22Rv1 (cell line): Measurements from ENCODE around the gene UBE2C.
"Not testable (repeated sequence)": the region's sequence is repeated elsewhere in the genome, so short reads cannot be mapped to it uniquely, and the experiment has no call there.

Experiments used
- H3K27ac ChIP-seq: fragments of 450-650 bp; 2 replicates; pipeline ENCODE4 v1.5.1; 2017
- ZFX ChIP-seq: fragments of 450-650 bp; IDR thresholded peaks from 2 replicates; pipeline ENCODE4 v1.6.1; 2017; ENCODE audit warnings: antibody characterized with exemption, borderline replicate concordance
- TF ChIP-seq, protein P1 (sequence below): fragments of 450-650 bp; IDR thresholded peaks from 2 replicates; pipeline ENCODE4 v1.5.1; 2017; ENCODE audit warnings: mild to moderate bottlenecking

Gene UBE2C

DNA sequence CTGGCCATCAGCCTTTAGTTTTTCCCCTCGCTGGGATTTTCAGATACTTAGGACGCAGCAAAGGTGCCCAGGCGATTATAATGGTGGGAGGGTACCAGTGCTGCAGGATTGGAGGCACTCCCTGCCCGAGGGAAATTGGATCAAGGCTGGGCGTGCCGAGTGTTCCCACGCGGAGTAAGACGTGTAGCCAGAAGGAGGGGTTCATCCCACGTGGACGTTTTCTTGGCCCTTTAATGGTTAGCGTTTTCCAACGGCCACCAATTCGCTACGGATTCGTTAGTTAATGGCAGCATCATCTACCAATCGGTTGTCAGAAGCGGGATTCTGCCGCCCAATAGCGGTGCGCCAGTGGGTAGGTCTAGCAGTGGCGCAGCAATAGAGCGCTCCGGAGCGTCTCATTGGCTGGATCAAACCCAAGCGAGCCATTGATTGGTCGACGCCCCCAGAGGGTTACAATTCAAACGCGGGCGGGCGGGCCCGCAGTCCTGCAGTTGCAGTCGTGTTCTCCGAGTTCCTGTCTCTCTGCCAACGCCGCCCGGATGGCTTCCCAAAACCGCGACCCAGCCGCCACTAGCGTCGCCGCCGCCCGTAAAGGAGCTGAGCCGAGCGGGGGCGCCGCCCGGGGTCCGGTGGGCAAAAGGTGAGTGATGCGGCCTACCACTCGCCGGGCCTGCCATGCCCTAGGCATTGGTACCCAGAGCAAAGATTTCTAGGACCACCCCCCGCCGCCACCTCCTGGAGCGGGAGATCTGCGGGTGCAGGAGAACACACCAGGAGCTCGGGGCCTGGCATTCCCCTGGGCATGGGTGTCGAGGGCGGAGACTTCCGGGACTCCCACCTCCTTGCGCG, at the start of gene UBE2C:
UBE2C (plus strand) TSS at position 488 of the 849 bp plus-strand sequence; CDS start at position 540, 52 bp downstream.
- no peak for TF ChIP-seq ZFX
- TF ChIP-seq, protein P1, sequence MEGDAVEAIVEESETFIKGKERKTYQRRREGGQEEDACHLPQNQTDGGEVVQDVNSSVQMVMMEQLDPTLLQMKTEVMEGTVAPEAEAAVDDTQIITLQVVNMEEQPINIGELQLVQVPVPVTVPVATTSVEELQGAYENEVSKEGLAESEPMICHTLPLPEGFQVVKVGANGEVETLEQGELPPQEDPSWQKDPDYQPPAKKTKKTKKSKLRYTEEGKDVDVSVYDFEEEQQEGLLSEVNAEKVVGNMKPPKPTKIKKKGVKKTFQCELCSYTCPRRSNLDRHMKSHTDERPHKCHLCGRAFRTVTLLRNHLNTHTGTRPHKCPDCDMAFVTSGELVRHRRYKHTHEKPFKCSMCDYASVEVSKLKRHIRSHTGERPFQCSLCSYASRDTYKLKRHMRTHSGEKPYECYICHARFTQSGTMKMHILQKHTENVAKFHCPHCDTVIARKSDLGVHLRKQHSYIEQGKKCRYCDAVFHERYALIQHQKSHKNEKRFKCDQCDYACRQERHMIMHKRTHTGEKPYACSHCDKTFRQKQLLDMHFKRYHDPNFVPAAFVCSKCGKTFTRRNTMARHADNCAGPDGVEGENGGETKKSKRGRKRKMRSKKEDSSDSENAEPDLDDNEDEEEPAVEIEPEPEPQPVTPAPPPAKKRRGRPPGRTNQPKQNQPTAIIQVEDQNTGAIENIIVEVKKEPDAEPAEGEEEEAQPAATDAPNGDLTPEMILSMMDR = no peak
- peak within 1 kb of the TSS; percentile 77 for H3K27ac ChIP-seq

GRCh38 chr20:45764618-45765282, 47.7 kb upstream of the UBE2C start:
- not testable (repeated sequence) for H3K27ac ChIP-seq

DNA sequence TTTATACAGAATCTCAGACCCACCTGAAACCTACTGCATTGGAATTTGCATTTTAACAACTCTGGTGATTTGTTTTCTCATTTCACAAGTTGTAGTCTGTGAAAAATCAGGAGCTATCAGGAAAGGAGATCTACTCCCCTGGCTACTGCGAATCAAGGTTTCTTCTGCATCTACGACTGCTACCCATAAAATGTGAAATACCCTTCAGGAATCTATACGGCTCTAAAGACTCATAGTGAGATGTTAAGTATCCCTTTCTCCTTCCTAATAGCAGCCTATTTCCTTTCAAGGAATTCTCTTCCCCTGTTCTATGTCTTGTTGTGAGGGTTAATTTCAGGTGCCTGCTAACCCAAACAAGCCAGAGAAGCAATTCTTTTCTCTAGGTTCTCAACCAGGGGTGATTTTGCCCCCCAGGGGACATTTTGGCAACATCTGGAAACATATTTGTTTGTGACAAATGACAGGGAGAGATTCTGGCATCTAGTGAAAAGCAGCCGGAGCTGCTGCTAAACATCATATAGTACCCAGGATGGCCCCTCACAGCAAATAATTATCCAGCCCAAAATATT, 47.1 kb upstream of the UBE2C start:
- TF ChIP-seq, protein P1 = no peak
- no peak for TF ChIP-seq ZFX
- no peak overlapping the region for H3K27ac ChIP-seq

DNA sequence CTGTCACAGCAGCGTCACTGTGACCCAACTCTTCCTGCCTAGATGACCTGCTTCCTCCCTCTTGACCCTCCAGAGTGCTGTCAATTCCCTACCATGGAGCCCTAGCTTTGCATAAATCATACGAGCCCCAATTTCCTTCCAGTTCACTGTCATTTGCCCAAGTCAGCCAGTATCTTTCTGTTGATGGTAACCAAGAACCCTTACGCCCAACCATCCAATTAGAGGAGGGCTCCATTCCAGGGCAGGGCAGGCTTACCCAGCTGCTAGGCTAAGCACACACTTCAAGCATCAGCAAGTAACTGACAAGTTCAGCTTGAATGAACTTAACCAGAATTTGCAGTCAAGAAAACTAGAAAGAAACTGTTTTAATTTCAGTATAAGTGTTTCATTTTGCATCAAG, 46.5 kb upstream of the UBE2C start:
- H3K27ac ChIP-seq = no peak overlapping the region
- TF ChIP-seq, protein P1 = no peak
- TF ChIP-seq ZFX = no peak

GRCh38 chr20:45768479-45768878, 44.0 kb upstream of the UBE2C start:
- TF ChIP-seq ZFX = no peak
- TF ChIP-seq, protein P1 = no peak
- no peak overlapping the region for H3K27ac ChIP-seq

GRCh38 chr20:45771182-45771759, 41.2 kb upstream of the UBE2C start:
- H3K27ac ChIP-seq = no peak overlapping the region
- TF ChIP-seq ZFX = no peak
- TF ChIP-seq, protein P1 = peak; percentile 89

- TF ChIP-seq, protein P1 = no peak
- TF ChIP-seq ZFX = no peak
- no peak overlapping the region for H3K27ac ChIP-seq
Observed at GRCh38 chr20:45772693-45773092, 39.8 kb upstream of the UBE2C start.
